HEK293 (cell line): ENCODE data around the gene RGS9.

ENCODE experiments used
- CTCF ChIA-PET: fragments of 350-600 bp; formaldehyde crosslinking; extraction: SDS; loops from one replicate; lab custom pipeline; 2021; ENCODE audit warnings: antibody characterized with exemption; lab: Yijun Ruan, JAX
- POLR2A ChIA-PET: fragments of 300-600 bp; formaldehyde crosslinking; extraction: SDS; loops from one replicate; lab custom pipeline; 2020; ENCODE audit warnings: antibody characterized with exemption, inconsistent platforms; lab: Yijun Ruan, JAX
- H3K27ac ChIP-seq: fragments of 200-500 bp; sonication (Bioruptor generic); 2 replicates; pipeline ENCODE4 v1.5.1; 2014; ENCODE audit warnings: low read depth, low read length, control low read depth, inconsistent platforms; ENCODE audit errors: extremely low read depth
- H3K36me3 ChIP-seq, 2 experiments: fragments of 200-500 bp in 1 of 2; sonication (Bioruptor generic) in 1 of 2; 1 replicate in 1 of 2; 2 replicates in 1 of 2; pipeline ENCODE4 v1.5.1; 2014 to 2017; ENCODE audit warnings: inconsistent platforms in 2 of 2, low read length in 2 of 2; ENCODE audit not compliant: control insufficient read depth in 2 of 2, insufficient read depth in 1 of 2
- H3K4me1 ChIP-seq: fragments of 200-500 bp; sonication (Bioruptor generic); 2 replicates; pipeline ENCODE4 v1.5.1; 2014; ENCODE audit warnings: mild to moderate bottlenecking, low read length, inconsistent platforms; ENCODE audit not compliant: control insufficient read depth, insufficient read depth
- H3K4me3 ChIP-seq: 2 replicates; pipeline ENCODE4 v1.5.1; 2011; ENCODE audit warnings: low read depth, mild to moderate bottlenecking, control low read depth, low read length, moderate library complexity
- H3K9me3 ChIP-seq: fragments of 200-500 bp; sonication (Bioruptor generic); 2 replicates; pipeline ENCODE4 v1.5.1; 2014; ENCODE audit warnings: low read depth, low read length, inconsistent platforms; ENCODE audit not compliant: control insufficient read depth, insufficient read depth
- AEBP2 ChIP-seq: fragments of 450-650 bp; formaldehyde crosslinking; IDR thresholded peaks from 2 replicates; pipeline ENCODE4 v1.5.1; 2016; ENCODE audit warnings: missing biosample characterization, missing genetic modification characterization, borderline replicate concordance
- KLF10 ChIP-seq: fragments of 450-650 bp; IDR thresholded peaks from 2 replicates; pipeline ENCODE4 v1.5.1; 2018; ENCODE audit warnings: missing biosample characterization, mild to moderate bottlenecking, missing genetic modification characterization
- OSR2 ChIP-seq: fragments of 450-650 bp; formaldehyde crosslinking; IDR thresholded peaks from 2 replicates; pipeline ENCODE4 v1.5.1; 2016; ENCODE audit warnings: missing biosample characterization, missing genetic modification characterization
- SP3 ChIP-seq: fragments of 450-650 bp; formaldehyde crosslinking; IDR thresholded peaks from 2 replicates; pipeline ENCODE4 v1.5.1; 2016; ENCODE audit warnings: missing biosample characterization, missing genetic modification characterization
- WT1 ChIP-seq: fragments of 450-650 bp; formaldehyde crosslinking; IDR thresholded peaks from 2 replicates; pipeline ENCODE4 v1.5.1; 2016; ENCODE audit warnings: missing biosample characterization, missing genetic modification characterization
- ZNF10 ChIP-seq: fragments of 450-650 bp; formaldehyde crosslinking; IDR thresholded peaks from 2 replicates; pipeline ENCODE4 v1.5.1; 2017; ENCODE audit warnings: missing biosample characterization, missing genetic modification characterization
- ZNF16 ChIP-seq: fragments of 450-650 bp; formaldehyde crosslinking; IDR thresholded peaks from 2 replicates; pipeline ENCODE4 v1.5.1; 2016; ENCODE audit warnings: low read depth, missing biosample characterization, missing genetic modification characterization
- ZNF280D ChIP-seq: fragments of 450-650 bp; formaldehyde crosslinking; IDR thresholded peaks from 2 replicates; pipeline ENCODE4 v1.5.1; 2016; ENCODE audit warnings: missing biosample characterization, missing genetic modification characterization
- ZNF433 ChIP-seq: fragments of 450-650 bp; formaldehyde crosslinking; IDR thresholded peaks from 2 replicates; pipeline ENCODE4 v1.5.1; 2016; ENCODE audit warnings: missing biosample characterization, missing genetic modification characterization, low read depth
- ZNF626 ChIP-seq: fragments of 450-650 bp; sonication (Bioruptor Pico); formaldehyde crosslinking; IDR thresholded peaks from 2 replicates; pipeline ENCODE4 v1.5.1; 2018; ENCODE audit warnings: missing biosample characterization, missing genetic modification characterization, inconsistent platforms
- ZNF660 ChIP-seq: fragments of 450-650 bp; IDR thresholded peaks from 2 replicates; pipeline ENCODE4 v1.5.1; 2018; ENCODE audit warnings: missing biosample characterization, mild to moderate bottlenecking, missing genetic modification characterization
- ZNF768 ChIP-seq: fragments of 450-650 bp; formaldehyde crosslinking; IDR thresholded peaks from 2 replicates; pipeline ENCODE4 v1.5.1; 2018; ENCODE audit warnings: missing biosample characterization, mild to moderate bottlenecking, missing genetic modification characterization
- ZSCAN30 ChIP-seq: fragments of 450-650 bp; IDR thresholded peaks from 2 replicates; pipeline ENCODE4 v1.5.1; 2018; ENCODE audit warnings: missing biosample characterization, mild to moderate bottlenecking, missing genetic modification characterization, moderate library complexity
- TF ChIP-seq, protein P1 (sequence below): fragments of 450-650 bp; IDR thresholded peaks from 2 replicates; pipeline ENCODE4 v1.5.1; 2018; ENCODE audit warnings: missing biosample characterization, missing genetic modification characterization
- TF ChIP-seq, protein P2 (sequence below): fragments of 450-650 bp; formaldehyde crosslinking; IDR thresholded peaks from 2 replicates; pipeline ENCODE4 v1.5.1; 2017; ENCODE audit warnings: missing biosample characterization, mild to moderate bottlenecking, missing genetic modification characterization, moderate library complexity

The RGS9 gene

DNA sequence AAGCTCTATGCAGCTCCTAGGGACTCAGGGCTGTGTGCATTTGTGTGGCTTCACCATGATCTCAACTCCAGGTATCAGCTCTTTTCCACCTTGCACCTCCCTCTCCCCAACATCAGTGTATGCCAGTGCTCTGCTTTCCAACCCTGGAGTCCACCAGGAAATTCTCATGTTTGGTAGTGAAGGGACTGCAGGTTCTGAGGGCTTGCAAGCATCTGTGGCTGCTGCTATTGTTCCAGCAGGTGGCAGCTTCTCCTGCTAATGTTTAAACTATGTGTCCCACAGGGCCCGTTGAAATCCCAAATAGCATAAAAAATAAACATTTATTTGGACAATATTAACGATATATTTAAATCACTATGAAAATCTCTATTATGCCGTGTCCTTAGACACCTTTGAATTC, 82.0 kb downstream of the RGS9 start:
- CTCF ChIA-PET: interaction anchor here (0.6 to 3.6 kb wide), 10 partner anchors 8 to 1586 kb away, joined by 3 to 16 read pairs (median 4); no protein-coding TSS in a partner anchor

GRCh38 chr17:65219707-65220106, 82.5 kb downstream of the RGS9 start:
- TF ChIP-seq ZNF660 (no peak), ZNF280D (tag by site-specific recombination) (no peak), AEBP2 (0 out of 2 replicates have a peak, but pooled peaks have one; percentile 17), ZNF768 (tag by site-specific recombination) (no peak), ZNF10 (tag by site-specific recombination) (no peak)
- TF ChIP-seq, protein P1, sequence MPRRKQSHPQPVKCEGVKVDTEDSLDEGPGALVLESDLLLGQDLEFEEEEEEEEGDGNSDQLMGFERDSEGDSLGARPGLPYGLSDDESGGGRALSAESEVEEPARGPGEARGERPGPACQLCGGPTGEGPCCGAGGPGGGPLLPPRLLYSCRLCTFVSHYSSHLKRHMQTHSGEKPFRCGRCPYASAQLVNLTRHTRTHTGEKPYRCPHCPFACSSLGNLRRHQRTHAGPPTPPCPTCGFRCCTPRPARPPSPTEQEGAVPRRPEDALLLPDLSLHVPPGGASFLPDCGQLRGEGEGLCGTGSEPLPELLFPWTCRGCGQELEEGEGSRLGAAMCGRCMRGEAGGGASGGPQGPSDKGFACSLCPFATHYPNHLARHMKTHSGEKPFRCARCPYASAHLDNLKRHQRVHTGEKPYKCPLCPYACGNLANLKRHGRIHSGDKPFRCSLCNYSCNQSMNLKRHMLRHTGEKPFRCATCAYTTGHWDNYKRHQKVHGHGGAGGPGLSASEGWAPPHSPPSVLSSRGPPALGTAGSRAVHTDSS (tag by site-specific recombination): peak; percentile 97
- TF ChIP-seq, all 188 proteins: peak for 2
- ChIA-PET CTCF (interaction anchor here (0.6 to 3.6 kb wide), 11 partner anchors 9 to 1070 kb away, joined by 3 to 16 read pairs (median 4); no protein-coding TSS in a partner anchor), POLR2A (no interaction called here)
- H3K27ac ChIP-seq: no peak overlapping the region
- no peaks in the 10 kb centered on the region for H3K36me3 ChIP-seq
- H3K9me3 ChIP-seq: no peaks in the 10 kb centered on the region
- no peaks in the 10 kb centered on the region for H3K4me1 ChIP-seq
- H3K4me3 ChIP-seq: no peak overlapping the region

More for the DNA sequence above, 82.0 kb downstream of the RGS9 start:
- no peaks in the 10 kb centered on the region for H3K36me3 ChIP-seq
- H3K9me3 ChIP-seq: no peaks in the 10 kb centered on the region
- POLR2A ChIA-PET: no interaction called here
- no peak overlapping the region for H3K27ac ChIP-seq
- TF ChIP-seq ZSCAN30 (tag by site-specific recombination): no peak
- no peak for TF ChIP-seq ZNF433
- TF ChIP-seq ZNF626 (tag by site-specific recombination): no peak
- no peak for TF ChIP-seq KLF10 (tag by site-specific recombination)
- TF ChIP-seq, protein P2, sequence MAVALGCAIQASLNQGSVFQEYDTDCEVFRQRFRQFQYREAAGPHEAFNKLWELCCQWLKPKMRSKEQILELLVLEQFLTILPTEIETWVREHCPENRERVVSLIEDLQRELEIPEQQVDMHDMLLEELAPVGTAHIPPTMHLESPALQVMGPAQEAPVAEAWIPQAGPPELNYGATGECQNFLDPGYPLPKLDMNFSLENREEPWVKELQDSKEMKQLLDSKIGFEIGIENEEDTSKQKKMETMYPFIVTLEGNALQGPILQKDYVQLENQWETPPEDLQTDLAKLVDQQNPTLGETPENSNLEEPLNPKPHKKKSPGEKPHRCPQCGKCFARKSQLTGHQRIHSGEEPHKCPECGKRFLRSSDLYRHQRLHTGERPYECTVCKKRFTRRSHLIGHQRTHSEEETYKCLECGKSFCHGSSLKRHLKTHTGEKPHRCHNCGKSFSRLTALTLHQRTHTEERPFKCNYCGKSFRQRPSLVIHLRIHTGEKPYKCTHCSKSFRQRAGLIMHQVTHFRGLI (tag by site-specific recombination): no peak
- no peak for TF ChIP-seq OSR2 (tag by site-specific recombination)
- no peak for TF ChIP-seq ZNF768 (tag by site-specific recombination)
- TF ChIP-seq WT1 (tag by site-specific recombination): no peak
- no peaks in the 10 kb centered on the region for H3K4me1 ChIP-seq
- H3K4me3 ChIP-seq: no peak overlapping the region

- Histone ChIP-seq H3K4me1 (no peaks in the 10 kb centered on the region), H3K9me3 (no peaks in the 10 kb centered on the region), H3K4me3 (no peak overlapping the region), H3K27ac (no peak overlapping the region), H3K36me3 (no peaks in the 10 kb centered on the region)
- CTCF ChIA-PET: interaction anchor here (0.5 to 3.6 kb wide), 5 partner anchors 9 to 335 kb away, joined by 3 to 16 read pairs (median 4); no protein-coding TSS in a partner anchor
- POLR2A ChIA-PET: no interaction called here
- TF ChIP-seq ZNF16: no peak
- TF ChIP-seq SP3 (tag by site-specific recombination): 0 out of 2 replicates have a peak, but pooled peaks have one; percentile 29
These were observed 83.6 kb downstream of the RGS9 start for GRCh38 chr17:65220732-65221131.
